ENCODE data around the gene CAMK2G.

CAMK2G gene

GRCh38 chr10:73793456-73793855 lies 80.9 kb downstream of the CAMK2G start:
- Histone ChIP-seq H3K4me1 (ENCODE audit: control insufficient read depth, low read length) (no peaks in the 10 kb centered on the region), H3K27me3 (ENCODE audit: control insufficient read depth, low read length) (no peaks in the 10 kb centered on the region), H4K20me1 (ENCODE audit: control insufficient read depth, insufficient read depth, low read depth, low read length) (no peaks in the 10 kb centered on the region), H3K9me3 (ENCODE audit: control insufficient read depth, insufficient read depth, low read length) (no peaks in the 10 kb centered on the region), H3K79me2 (ENCODE audit: control insufficient read depth, low read length) (no peaks in the 10 kb centered on the region), H3K36me3 (ENCODE audit: control insufficient read depth, low read length) (peaks cover 63% of the 10 kb centered on the region), H3K4me3 (ENCODE audit: low read length) (no peak overlapping the region), H3K27ac (ENCODE audit: low read depth, low read length) (no peak overlapping the region), H3F3A (ENCODE audit: control insufficient read depth, insufficient read depth) (no peaks in the 10 kb centered on the region), H3K4me2 (ENCODE audit: low read length) (no peak overlapping the region), H3K9me2 (replicated peaks; ENCODE audit: control insufficient read depth, low read length) (no peaks in the 10 kb centered on the region)
- TF ChIP-seq CTCF (IDR thresholded peaks at IDR 0.05; ENCODE audit: low read depth, low read length, poor library complexity, severe bottlenecking): no peak
- no peak for TF ChIP-seq EZH2phosphoT487 (IDR thresholded peaks at IDR 0.05; ENCODE audit: borderline replicate concordance, low read length)

- Histone ChIP-seq H4K20me1 (ENCODE audit: control insufficient read depth, insufficient read depth, low read depth, low read length) (no peaks in the 10 kb centered on the region), H3K4me2 (ENCODE audit: low read length) (no peak overlapping the region), H3K9me3 (ENCODE audit: control insufficient read depth, insufficient read depth, low read length) (no peaks in the 10 kb centered on the region), H3K27ac (ENCODE audit: low read depth, low read length) (no peak overlapping the region), H3K36me3 (ENCODE audit: control insufficient read depth, low read length) (peaks cover 50% of the 10 kb centered on the region), H3K4me3 (ENCODE audit: low read length) (no peak overlapping the region), H3F3A (ENCODE audit: control insufficient read depth, insufficient read depth) (no peaks in the 10 kb centered on the region), H3K27me3 (ENCODE audit: control insufficient read depth, low read length) (no peaks in the 10 kb centered on the region), H3K9me2 (replicated peaks; ENCODE audit: control insufficient read depth, low read length) (no peaks in the 10 kb centered on the region), H3K79me2 (ENCODE audit: control insufficient read depth, low read length) (peaks cover 6% of the 10 kb centered on the region), H3K4me1 (ENCODE audit: control insufficient read depth, low read length) (peaks cover 4% of the 10 kb centered on the region; the same call in 1 of the 2 replicates)
- TF ChIP-seq CTCF (IDR thresholded peaks at IDR 0.05; ENCODE audit: low read depth, low read length, poor library complexity, severe bottlenecking) (no peak), EZH2phosphoT487 (IDR thresholded peaks at IDR 0.05; ENCODE audit: borderline replicate concordance, low read length) (no peak)
Measured at GRCh38 chr10:73791871-73792400, 82.4 kb downstream of the CAMK2G start.

GRCh38 chr10:73790886-73791625 lies 83.3 kb downstream of the CAMK2G start:
- Histone ChIP-seq H4K20me1 (ENCODE audit: control insufficient read depth, insufficient read depth, low read depth, low read length) (0 out of 2 replicates have a peak, but pooled peaks cover 3% of the 10 kb centered on the region), H3K36me3 (ENCODE audit: control insufficient read depth, low read length) (peaks cover 45% of the 10 kb centered on the region)

More at GRCh38 chr10:73790886-73791625, 83.3 kb downstream of the CAMK2G start:
- Histone ChIP-seq H3K4me1 (ENCODE audit: control insufficient read depth, low read length) (peaks cover 11% of the 10 kb centered on the region), H3K27me3 (ENCODE audit: control insufficient read depth, low read length) (no peaks in the 10 kb centered on the region), H3F3A (ENCODE audit: control insufficient read depth, insufficient read depth) (no peaks in the 10 kb centered on the region), H3K9me2 (replicated peaks; ENCODE audit: control insufficient read depth, low read length) (no peaks in the 10 kb centered on the region), H3K4me3 (ENCODE audit: low read length) (no peak overlapping the region), H3K9me3 (ENCODE audit: control insufficient read depth, insufficient read depth, low read length) (no peaks in the 10 kb centered on the region), H3K79me2 (ENCODE audit: control insufficient read depth, low read length) (peaks cover 13% of the 10 kb centered on the region), H3K4me2 (ENCODE audit: low read length) (no peak overlapping the region), H3K27ac (ENCODE audit: low read depth, low read length) (no peak overlapping the region)
- no peak for TF ChIP-seq CTCF (IDR thresholded peaks at IDR 0.05; ENCODE audit: low read depth, low read length, poor library complexity, severe bottlenecking)

All from DOHH2 (cell line).